K562 (cell line): ENCODE data around the gene FOS. TPM values are rescaled to one million over a fixed set of nuclear protein-coding genes. Genes with fewer than 3 reads are reported as not detected.

Experiments used
- BRD4 ChIP-seq: fragments of 200-600 bp; sonication (generic); IDR thresholded peaks from 2 replicates; pipeline ENCODE4 v1.6.1; 2017; ENCODE audit warnings: inconsistent platforms
- ERF ChIP-seq: fragments of 450-650 bp; formaldehyde crosslinking; IDR thresholded peaks from 2 replicates; pipeline ENCODE4 v1.4.0; 2020; ENCODE audit warnings: mild to moderate bottlenecking, mixed read lengths
- GATAD2B ChIP-seq: fragments of 450-650 bp; IDR thresholded peaks from 2 replicates; pipeline ENCODE4 v1.6.1; 2017; ENCODE audit warnings: mild to moderate bottlenecking, borderline replicate concordance
- HNRNPUL1 ChIP-seq: fragments of 200-400 bp; formaldehyde crosslinking; IDR thresholded peaks from 2 replicates; pipeline ENCODE4 v1.6.1; 2017; ENCODE audit warnings: low read length
- KLF1 ChIP-seq: fragments of 450-650 bp; IDR thresholded peaks from 2 replicates; pipeline ENCODE4 v1.6.1; 2016; ENCODE audit warnings: missing genetic modification characterization, missing compliant biosample characterization
- NCOA4 ChIP-seq: fragments of 450-650 bp; IDR thresholded peaks from 2 replicates; pipeline ENCODE4 v1.6.1; 2018; ENCODE audit warnings: mild to moderate bottlenecking; ENCODE audit not compliant: partially characterized antibody
- NR2C2 ChIP-seq, 2 experiments: fragments of 200-800 bp in 1 of 2; sonication (Bioruptor generic) in 1 of 2; sonication (generic) in 1 of 2; formaldehyde crosslinking in 1 of 2; IDR thresholded peaks; 2 replicates each; pipeline versions ENCODE4 v1.6.1 to v1.8.0; 2016 to 2022; ENCODE audit warnings: mild to moderate bottlenecking in 1 of 2, missing compliant biosample characterization in 1 of 2, missing genetic modification characterization in 1 of 2, missing genetic modification reagents in 1 of 2
- RFX5 ChIP-seq: IDR thresholded peaks from 2 replicates; pipeline ENCODE4 v1.6.1; 2011; ENCODE audit warnings: low read depth, mild to moderate bottlenecking, improper control_type of control experiment, low read length
- TARDBP ChIP-seq: fragments of 450-650 bp; IDR thresholded peaks from 2 replicates; pipeline ENCODE4 v1.6.1; 2016
- TCF7 ChIP-seq: sonication (generic); IDR thresholded peaks from 2 replicates; pipeline ENCODE4 v1.6.1; 2016; ENCODE audit warnings: antibody characterized with exemption, borderline replicate concordance
- U2AF1 ChIP-seq: fragments of 200-400 bp; formaldehyde crosslinking; optimal IDR thresholded peaks from 2 replicates; pipeline ENCODE3; 2017; ENCODE audit warnings: mild to moderate bottlenecking, low read depth, low read length, moderate library complexity
- YBX1 ChIP-seq: fragments of 450-650 bp; IDR thresholded peaks from 2 replicates; pipeline ENCODE4 v1.7.1; 2016; ENCODE audit warnings: mild to moderate bottlenecking
- ZNF507 ChIP-seq: conservative IDR thresholded peaks from 2 replicates; pipeline ENCODE4 v1.6.1; 2017; ENCODE audit warnings: missing genetic modification characterization, missing compliant biosample characterization
- ZZZ3 ChIP-seq: fragments of 450-650 bp; IDR thresholded peaks from 2 replicates; pipeline ENCODE4 v1.6.1; 2016; ENCODE audit warnings: antibody characterized with exemption, mild to moderate bottlenecking, moderate library complexity
- polyA plus RNA-seq, 8 experiments: library from polyadenylated mRNA; depleted of rRNA in 4 of 8; stranded (reverse) in 5 of 8; unstranded in 3 of 8; fragments of >200 nt; fragmentation: Nextera tagmentation in 2 of 8; fragmentation: Illumina TruSeq in 1 of 8; extraction: Ambion mirVana in 2 of 8; extraction: Trizol in 1 of 8; gene quantifications; 2 replicates each; pipeline versions ENCODE4 v1.2.1 to v1.2.3, GENCODE V29; 2011 to 2014; ENCODE audit warnings: inconsistent platforms in 1 of 8, missing spikeins in 1 of 8
- total RNA-seq, 7 experiments: library from RNA; depleted of rRNA in 6 of 7; stranded (reverse); fragments of >200 nt in 6 of 7; fragmentation: Illumina TruSeq in 2 of 7; extraction: Trizol in 2 of 7; gene quantifications; 2 replicates each; pipeline versions ENCODE4 v1.2.1 to v1.2.3, GENCODE V29; 2011 to 2021; ENCODE audit warnings: low replicate concordance in 1 of 7
- TF ChIP-seq, protein P1 (sequence below): IDR thresholded peaks from 2 replicates; pipeline ENCODE4 v1.6.1; 2016; ENCODE audit warnings: missing genetic modification characterization, missing compliant biosample characterization
- TF ChIP-seq, protein P2 (sequence below): fragments of 150-350 bp; IDR thresholded peaks from 2 replicates; pipeline ENCODE4 v1.6.1; 2014; ENCODE audit warnings: low read depth, mild to moderate bottlenecking, low read length, borderline replicate concordance
- TF ChIP-seq, protein P3 (sequence below): fragments of 450-650 bp; IDR thresholded peaks from one replicate; pipeline ENCODE4 v1.6.1; 2018; ENCODE audit warnings: mild to moderate bottlenecking, moderate library complexity; ENCODE audit not compliant: partially characterized antibody
- TF ChIP-seq, protein P4 (sequence below): sonication (generic); formaldehyde crosslinking; IDR thresholded peaks from 2 replicates; pipeline ENCODE4 v1.8.0; 2022; ENCODE audit warnings: missing genetic modification reagents, mild to moderate bottlenecking, borderline replicate concordance
- TF ChIP-seq, protein P5 (sequence below): fragments of 250-450 bp; sonication (Bioruptor Pico); IDR thresholded peaks from 2 replicates; pipeline ENCODE4 v1.8.0; 2021; ENCODE audit warnings: borderline replicate concordance, mild to moderate bottlenecking, moderate library complexity; ENCODE audit not compliant: poor library complexity, severe bottlenecking

The FOS gene
- total and polyA plus RNA-seq, 9 of the 15 experiments (the other 6 are each of a cell fraction or from before 2014, with no cell fraction given), result 0.54 to 13.8 (median 8.9) TPM

DNA sequence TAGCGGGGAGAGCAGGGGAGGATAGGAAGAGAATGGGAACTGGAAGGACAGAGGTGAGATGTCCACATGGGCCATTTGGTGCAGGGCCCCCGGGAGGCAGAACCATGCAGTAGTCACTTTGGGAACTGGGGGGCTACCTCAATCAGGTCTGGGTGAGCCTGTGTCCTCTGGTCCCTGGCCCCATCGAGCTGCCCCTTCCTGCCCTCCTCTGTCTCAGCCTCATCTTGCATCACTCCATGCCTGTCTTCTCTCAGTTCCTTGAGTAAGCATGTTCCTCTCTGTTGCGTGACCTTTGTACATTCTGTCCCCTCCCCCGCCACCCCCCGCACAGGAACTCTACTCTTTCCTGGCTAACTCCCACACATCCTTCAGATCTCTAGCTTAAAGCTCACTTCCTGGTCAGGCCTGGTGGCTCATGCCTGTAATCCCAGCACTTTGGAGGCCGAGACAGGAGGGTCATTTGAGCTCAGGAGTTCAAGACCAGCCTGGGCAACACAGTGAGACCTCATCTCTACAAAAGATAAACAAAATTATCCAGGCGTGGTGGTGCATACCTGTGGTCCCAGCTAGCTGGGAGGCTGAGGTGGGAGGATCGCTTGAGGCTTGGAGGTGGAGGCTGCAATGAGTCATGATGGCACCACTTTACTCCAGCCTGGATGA lies 23.2 kb downstream of the FOS start (continued):
- TF ChIP-seq, protein P1, sequence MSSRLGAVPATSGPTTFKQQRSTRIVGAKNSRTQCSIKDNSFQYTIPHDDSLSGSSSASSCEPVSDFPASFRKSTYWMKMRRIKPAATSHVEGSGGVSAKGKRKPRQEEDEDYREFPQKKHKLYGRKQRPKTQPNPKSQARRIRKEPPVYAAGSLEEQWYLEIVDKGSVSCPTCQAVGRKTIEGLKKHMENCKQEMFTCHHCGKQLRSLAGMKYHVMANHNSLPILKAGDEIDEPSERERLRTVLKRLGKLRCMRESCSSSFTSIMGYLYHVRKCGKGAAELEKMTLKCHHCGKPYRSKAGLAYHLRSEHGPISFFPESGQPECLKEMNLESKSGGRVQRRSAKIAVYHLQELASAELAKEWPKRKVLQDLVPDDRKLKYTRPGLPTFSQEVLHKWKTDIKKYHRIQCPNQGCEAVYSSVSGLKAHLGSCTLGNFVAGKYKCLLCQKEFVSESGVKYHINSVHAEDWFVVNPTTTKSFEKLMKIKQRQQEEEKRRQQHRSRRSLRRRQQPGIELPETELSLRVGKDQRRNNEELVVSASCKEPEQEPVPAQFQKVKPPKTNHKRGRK (tag), result no peak
- TF ChIP-seq, protein P2, sequence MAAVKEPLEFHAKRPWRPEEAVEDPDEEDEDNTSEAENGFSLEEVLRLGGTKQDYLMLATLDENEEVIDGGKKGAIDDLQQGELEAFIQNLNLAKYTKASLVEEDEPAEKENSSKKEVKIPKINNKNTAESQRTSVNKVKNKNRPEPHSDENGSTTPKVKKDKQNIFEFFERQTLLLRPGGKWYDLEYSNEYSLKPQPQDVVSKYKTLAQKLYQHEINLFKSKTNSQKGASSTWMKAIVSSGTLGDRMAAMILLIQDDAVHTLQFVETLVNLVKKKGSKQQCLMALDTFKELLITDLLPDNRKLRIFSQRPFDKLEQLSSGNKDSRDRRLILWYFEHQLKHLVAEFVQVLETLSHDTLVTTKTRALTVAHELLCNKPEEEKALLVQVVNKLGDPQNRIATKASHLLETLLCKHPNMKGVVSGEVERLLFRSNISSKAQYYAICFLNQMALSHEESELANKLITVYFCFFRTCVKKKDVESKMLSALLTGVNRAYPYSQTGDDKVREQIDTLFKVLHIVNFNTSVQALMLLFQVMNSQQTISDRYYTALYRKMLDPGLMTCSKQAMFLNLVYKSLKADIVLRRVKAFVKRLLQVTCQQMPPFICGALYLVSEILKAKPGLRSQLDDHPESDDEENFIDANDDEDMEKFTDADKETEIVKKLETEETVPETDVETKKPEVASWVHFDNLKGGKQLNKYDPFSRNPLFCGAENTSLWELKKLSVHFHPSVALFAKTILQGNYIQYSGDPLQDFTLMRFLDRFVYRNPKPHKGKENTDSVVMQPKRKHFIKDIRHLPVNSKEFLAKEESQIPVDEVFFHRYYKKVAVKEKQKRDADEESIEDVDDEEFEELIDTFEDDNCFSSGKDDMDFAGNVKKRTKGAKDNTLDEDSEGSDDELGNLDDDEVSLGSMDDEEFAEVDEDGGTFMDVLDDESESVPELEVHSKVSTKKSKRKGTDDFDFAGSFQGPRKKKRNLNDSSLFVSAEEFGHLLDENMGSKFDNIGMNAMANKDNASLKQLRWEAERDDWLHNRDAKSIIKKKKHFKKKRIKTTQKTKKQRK, result no peak
- TF ChIP-seq, protein P3, sequence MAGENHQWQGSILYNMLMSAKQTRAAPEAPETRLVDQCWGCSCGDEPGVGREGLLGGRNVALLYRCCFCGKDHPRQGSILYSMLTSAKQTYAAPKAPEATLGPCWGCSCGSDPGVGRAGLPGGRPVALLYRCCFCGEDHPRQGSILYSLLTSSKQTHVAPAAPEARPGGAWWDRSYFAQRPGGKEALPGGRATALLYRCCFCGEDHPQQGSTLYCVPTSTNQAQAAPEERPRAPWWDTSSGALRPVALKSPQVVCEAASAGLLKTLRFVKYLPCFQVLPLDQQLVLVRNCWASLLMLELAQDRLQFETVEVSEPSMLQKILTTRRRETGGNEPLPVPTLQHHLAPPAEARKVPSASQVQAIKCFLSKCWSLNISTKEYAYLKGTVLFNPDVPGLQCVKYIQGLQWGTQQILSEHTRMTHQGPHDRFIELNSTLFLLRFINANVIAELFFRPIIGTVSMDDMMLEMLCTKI, result no peak
- peak; percentile 25; the same call in 1 of the 2 replicates for TF ChIP-seq NR2C2 (CRISPR knock-in tag; IDR thresholded peaks at IDR 0.05)
- peak; percentile 75 for TF ChIP-seq NR2C2 (tag; IDR thresholded peaks at IDR 0.05)
- no peak for TF ChIP-seq KLF1 (tag)
- TF ChIP-seq NCOA4, result no peak
- TF ChIP-seq, protein P4, sequence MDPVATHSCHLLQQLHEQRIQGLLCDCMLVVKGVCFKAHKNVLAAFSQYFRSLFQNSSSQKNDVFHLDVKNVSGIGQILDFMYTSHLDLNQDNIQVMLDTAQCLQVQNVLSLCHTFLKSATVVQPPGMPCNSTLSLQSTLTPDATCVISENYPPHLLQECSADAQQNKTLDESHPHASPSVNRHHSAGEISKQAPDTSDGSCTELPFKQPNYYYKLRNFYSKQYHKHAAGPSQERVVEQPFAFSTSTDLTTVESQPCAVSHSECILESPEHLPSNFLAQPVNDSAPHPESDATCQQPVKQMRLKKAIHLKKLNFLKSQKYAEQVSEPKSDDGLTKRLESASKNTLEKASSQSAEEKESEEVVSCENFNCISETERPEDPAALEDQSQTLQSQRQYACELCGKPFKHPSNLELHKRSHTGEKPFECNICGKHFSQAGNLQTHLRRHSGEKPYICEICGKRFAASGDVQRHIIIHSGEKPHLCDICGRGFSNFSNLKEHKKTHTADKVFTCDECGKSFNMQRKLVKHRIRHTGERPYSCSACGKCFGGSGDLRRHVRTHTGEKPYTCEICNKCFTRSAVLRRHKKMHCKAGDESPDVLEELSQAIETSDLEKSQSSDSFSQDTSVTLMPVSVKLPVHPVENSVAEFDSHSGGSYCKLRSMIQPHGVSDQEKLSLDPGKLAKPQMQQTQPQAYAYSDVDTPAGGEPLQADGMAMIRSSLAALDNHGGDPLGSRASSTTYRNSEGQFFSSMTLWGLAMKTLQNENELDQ (CRISPR knock-in tag), result no peak
- no peak for TF ChIP-seq ZZZ3
- TF ChIP-seq YBX1, result no peak
- TF ChIP-seq ZNF507 (tag), result no peak
- TF ChIP-seq BRD4, result no peak
- TF ChIP-seq HNRNPUL1, result no peak
- TF ChIP-seq ERF, result no peak
- no peak for TF ChIP-seq U2AF1
- TF ChIP-seq GATAD2B, result no peak
- no peak for TF ChIP-seq RFX5
- TF ChIP-seq, protein P5, sequence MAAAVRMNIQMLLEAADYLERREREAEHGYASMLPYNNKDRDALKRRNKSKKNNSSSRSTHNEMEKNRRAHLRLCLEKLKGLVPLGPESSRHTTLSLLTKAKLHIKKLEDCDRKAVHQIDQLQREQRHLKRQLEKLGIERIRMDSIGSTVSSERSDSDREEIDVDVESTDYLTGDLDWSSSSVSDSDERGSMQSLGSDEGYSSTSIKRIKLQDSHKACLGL (CRISPR knock-in tag), result no peak
- no peak for TF ChIP-seq TCF7
- no peak for TF ChIP-seq TARDBP
